ENCODE results near the gene GPR37.

The GPR37 gene

GRCh38 chr7:124777268-124777667 is 11.7 kb upstream of the GPR37 start:
- peaks cover 9% of the 10 kb centered on the region for H3K4me1 Mint-ChIP-seq
- H3K9me3 Mint-ChIP-seq = no peaks in the 10 kb centered on the region

GRCh38 chr7:124776153-124776552 is 10.6 kb upstream of the GPR37 start:
- Mint-ChIP-seq H3K27me3 (ENCODE audit: low read depth, poor library complexity) (peaks cover 4% of the 10 kb centered on the region), H3K4me3 (no peak overlapping the region), H3K9me3 (no peaks in the 10 kb centered on the region), H3K27ac (no peak overlapping the region), H3K36me3 (ENCODE audit: low read depth) (no peaks in the 10 kb centered on the region), H3K4me1 (no peaks in the 10 kb centered on the region)
- DNase-seq = no peak
- TF ChIP-seq, protein P1, sequence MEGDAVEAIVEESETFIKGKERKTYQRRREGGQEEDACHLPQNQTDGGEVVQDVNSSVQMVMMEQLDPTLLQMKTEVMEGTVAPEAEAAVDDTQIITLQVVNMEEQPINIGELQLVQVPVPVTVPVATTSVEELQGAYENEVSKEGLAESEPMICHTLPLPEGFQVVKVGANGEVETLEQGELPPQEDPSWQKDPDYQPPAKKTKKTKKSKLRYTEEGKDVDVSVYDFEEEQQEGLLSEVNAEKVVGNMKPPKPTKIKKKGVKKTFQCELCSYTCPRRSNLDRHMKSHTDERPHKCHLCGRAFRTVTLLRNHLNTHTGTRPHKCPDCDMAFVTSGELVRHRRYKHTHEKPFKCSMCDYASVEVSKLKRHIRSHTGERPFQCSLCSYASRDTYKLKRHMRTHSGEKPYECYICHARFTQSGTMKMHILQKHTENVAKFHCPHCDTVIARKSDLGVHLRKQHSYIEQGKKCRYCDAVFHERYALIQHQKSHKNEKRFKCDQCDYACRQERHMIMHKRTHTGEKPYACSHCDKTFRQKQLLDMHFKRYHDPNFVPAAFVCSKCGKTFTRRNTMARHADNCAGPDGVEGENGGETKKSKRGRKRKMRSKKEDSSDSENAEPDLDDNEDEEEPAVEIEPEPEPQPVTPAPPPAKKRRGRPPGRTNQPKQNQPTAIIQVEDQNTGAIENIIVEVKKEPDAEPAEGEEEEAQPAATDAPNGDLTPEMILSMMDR (IDR thresholded peaks at IDR 0.05) = no peak

More at GRCh38 chr7:124777268-124777667, 11.7 kb upstream of the GPR37 start:
- Mint-ChIP-seq H3K36me3 (ENCODE audit: low read depth) (no peaks in the 10 kb centered on the region), H3K4me3 (no peak overlapping the region), H3K27ac (no peak overlapping the region), H3K27me3 (ENCODE audit: low read depth, poor library complexity) (peaks cover 4% of the 10 kb centered on the region)
- TF ChIP-seq, protein P1 (IDR thresholded peaks at IDR 0.05) = no peak
- DNase-seq = no peak

- H3K36me3 Mint-ChIP-seq (ENCODE audit: low read depth) = no peaks in the 10 kb centered on the region
- no peaks in the 10 kb centered on the region for H3K9me3 Mint-ChIP-seq
- TF ChIP-seq, protein P1 (IDR thresholded peaks at IDR 0.05) = no peak
- no peak overlapping the region for H3K27ac Mint-ChIP-seq
- H3K4me1 Mint-ChIP-seq = no peaks in the 10 kb centered on the region
- DNase-seq = no peak
- H3K4me3 Mint-ChIP-seq = no peak overlapping the region
- H3K27me3 Mint-ChIP-seq (ENCODE audit: low read depth, poor library complexity) = peaks cover 4% of the 10 kb centered on the region
Measured at GRCh38 chr7:124775422-124775821, 9.8 kb upstream of the GPR37 start.

DNA sequence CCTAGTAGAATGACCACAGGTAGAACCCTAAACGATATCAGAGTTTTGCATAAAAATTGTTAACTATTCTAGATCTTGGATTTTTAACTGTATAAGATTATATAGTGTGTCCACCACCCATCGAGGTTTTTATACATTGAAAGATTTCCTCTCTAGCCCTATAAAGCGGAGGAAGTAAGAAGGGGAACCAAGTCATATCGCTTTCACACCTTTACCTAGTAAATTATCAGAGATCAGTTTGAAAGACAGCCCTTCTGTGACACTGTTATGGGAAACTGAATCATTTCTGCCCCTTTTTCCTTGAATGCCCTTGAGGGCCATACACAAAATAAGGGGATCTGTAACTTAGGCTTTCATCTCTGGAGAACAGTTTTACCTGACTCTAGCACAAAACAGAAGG is 8.3 kb upstream of the GPR37 start:
- Mint-ChIP-seq H3K27ac (no peak overlapping the region), H3K36me3 (ENCODE audit: low read depth) (no peaks in the 10 kb centered on the region), H3K4me3 (no peak overlapping the region), H3K4me1 (no peaks in the 10 kb centered on the region), H3K27me3 (ENCODE audit: low read depth, poor library complexity) (peaks cover 4% of the 10 kb centered on the region), H3K9me3 (no peaks in the 10 kb centered on the region)
- DNase-seq = no peak
- TF ChIP-seq, protein P1 (IDR thresholded peaks at IDR 0.05) = no peak

DNA sequence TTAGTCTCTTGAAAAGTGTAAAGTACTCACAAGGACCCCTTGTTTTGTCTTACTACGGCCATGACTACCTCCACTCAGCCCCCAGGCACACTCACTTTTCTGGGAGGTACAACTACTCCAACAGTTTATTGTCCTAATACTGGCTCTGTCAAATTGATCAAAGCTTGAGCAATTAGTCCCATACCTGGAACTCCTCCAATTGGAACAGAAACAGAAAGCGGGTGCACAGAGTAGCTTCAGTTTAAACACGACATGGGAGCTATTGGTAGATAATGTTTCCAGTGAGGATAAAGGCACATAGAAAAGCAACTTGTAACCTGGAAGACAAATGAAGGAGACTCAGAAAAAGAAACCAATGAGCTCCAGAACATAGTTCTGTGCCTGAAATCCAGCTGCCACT is 7.7 kb upstream of the GPR37 start:
- DNase-seq = no peak
- Mint-ChIP-seq H3K36me3 (ENCODE audit: low read depth) (no peaks in the 10 kb centered on the region), H3K27me3 (ENCODE audit: low read depth, poor library complexity) (peaks cover 4% of the 10 kb centered on the region), H3K27ac (no peak overlapping the region), H3K4me1 (no peaks in the 10 kb centered on the region), H3K4me3 (no peak overlapping the region), H3K9me3 (no peaks in the 10 kb centered on the region)
- TF ChIP-seq, protein P1 (IDR thresholded peaks at IDR 0.05) = no peak

DNA sequence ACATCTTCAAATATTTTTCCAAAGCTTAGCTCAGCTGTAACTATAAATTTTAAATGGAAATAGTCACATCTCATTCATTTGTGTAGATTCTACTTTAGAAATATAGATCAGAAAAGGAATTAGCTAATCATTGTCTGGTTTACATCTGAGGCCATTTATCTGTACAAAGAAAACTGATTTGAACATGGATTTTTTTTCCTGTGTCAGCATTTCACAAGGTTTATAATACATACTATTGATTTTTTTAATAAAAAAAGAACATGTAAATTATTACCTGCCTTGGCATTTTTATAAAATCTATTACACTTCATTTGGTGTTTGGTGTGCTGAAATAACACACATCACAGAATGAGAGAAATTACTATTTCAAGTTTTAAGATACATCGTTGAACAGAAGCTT is 3.5 kb upstream of the GPR37 start:
- H3K27ac Mint-ChIP-seq = no peak overlapping the region
- DNase-seq = no peak
- no peak overlapping the region for H3K4me3 Mint-ChIP-seq
- no peaks in the 10 kb centered on the region for H3K4me1 Mint-ChIP-seq
- no peaks in the 10 kb centered on the region for H3K36me3 Mint-ChIP-seq (ENCODE audit: low read depth)
- TF ChIP-seq, protein P1 (IDR thresholded peaks at IDR 0.05) = no peak
- peaks cover 20% of the 10 kb centered on the region for H3K27me3 Mint-ChIP-seq (ENCODE audit: low read depth, poor library complexity)
- no peaks in the 10 kb centered on the region for H3K9me3 Mint-ChIP-seq

All from nephron progenitor cell (in vitro differentiated cells).